C4-2B (cell line): ENCODE data around the gene PROSER1.

Experiments
- CTCF ChIP-seq: fragments of 450-650 bp; conservative IDR thresholded peaks from 2 replicates; pipeline ENCODE4 v1.5.1; 2017; ENCODE audit warnings: mild to moderate bottlenecking
- ZFX ChIP-seq: fragments of 450-650 bp; IDR thresholded peaks from 2 replicates; pipeline ENCODE4 v1.6.1; 2017

GRCh38 chr13:38960175-38960574, 77.7 kb downstream of the PROSER1 start:
- TF ChIP-seq CTCF (no peak), ZFX (no peak)
